ENCODE results near the gene LPIN2.

DNA sequence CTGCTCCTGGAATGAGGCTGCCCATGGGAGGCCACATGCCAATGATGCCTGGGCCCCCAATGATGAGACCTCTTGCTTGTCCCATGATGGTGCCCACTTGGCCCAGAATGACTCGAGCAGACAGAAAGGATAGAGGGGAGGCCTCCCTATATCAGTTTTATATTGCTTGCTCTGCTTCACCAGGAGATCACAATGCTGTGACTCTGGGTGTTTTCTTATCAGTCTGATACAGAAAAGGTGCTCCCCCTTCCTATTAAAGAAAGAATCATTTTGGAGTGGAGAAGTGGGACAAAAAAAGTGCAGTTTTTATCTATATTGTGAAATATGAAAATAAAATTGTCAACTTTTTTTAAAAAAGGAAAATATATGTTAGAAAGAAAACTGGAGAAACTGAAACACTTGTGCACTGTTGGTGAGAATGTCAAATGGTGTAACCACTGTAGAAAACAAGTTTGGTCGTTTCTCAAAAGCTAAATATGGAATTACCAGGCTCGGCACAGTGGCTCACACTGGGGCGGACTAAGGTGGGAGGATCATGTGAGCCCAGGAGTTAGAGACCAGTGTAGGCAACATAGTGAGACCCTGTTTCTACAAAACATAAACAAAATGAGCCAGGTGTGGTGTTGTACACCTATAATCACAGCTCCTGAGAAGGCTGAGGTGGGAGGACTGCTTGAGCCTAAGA is 21.8 kb downstream of the LPIN2 start:
- TF ChIP-seq, protein P1, sequence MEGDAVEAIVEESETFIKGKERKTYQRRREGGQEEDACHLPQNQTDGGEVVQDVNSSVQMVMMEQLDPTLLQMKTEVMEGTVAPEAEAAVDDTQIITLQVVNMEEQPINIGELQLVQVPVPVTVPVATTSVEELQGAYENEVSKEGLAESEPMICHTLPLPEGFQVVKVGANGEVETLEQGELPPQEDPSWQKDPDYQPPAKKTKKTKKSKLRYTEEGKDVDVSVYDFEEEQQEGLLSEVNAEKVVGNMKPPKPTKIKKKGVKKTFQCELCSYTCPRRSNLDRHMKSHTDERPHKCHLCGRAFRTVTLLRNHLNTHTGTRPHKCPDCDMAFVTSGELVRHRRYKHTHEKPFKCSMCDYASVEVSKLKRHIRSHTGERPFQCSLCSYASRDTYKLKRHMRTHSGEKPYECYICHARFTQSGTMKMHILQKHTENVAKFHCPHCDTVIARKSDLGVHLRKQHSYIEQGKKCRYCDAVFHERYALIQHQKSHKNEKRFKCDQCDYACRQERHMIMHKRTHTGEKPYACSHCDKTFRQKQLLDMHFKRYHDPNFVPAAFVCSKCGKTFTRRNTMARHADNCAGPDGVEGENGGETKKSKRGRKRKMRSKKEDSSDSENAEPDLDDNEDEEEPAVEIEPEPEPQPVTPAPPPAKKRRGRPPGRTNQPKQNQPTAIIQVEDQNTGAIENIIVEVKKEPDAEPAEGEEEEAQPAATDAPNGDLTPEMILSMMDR (conservative IDR thresholded peaks at IDR 0.05) = no peak
- no peak for TF ChIP-seq ZFX (IDR thresholded peaks at IDR 0.05)

Measured in C4-2B (cell line).